Spleen (tissue), 11 donors: ENCODE results near the gene SECTM1. TPM values are rescaled to one million over a fixed set of nuclear protein-coding genes. Genes with fewer than 3 reads are reported as not detected.
A peak's percentile ranks its signal among the peaks of the same experiment; 100 is the strongest.

Source experiments
- DNase-seq: peaks from one replicate; pipeline ENCODE4 v3.0.0-alpha.2; 2020
- H3K27ac ChIP-seq, 8 donors: fragments of 200-600 bp; sonication (generic) in 7 of 8; 1 replicate in 4 of 8; 2 replicates in 4 of 8; pipeline versions ENCODE4 v1.5.0 to v1.8.0; 2016 to 2021; ENCODE audit warnings: inconsistent platforms in 4 of 8, mild to moderate bottlenecking in 4 of 8, moderate library complexity in 1 of 8
- H3K27me3 ChIP-seq, 7 donors: fragments of 200-600 bp; sonication (generic) in 6 of 7; replicated peaks in 1 of 7; 1 replicate in 4 of 7; 2 replicates in 3 of 7; pipeline versions ENCODE4 v1.5.0 to v1.8.0; 2016 to 2021; ENCODE audit warnings: inconsistent platforms in 3 of 7, mild to moderate bottlenecking in 1 of 7
- H3K36me3 ChIP-seq, 6 donors: fragments of 200-600 bp; sonication (generic) in 5 of 6; 1 replicate in 4 of 6; 2 replicates in 2 of 6; pipeline versions ENCODE4 v1.5.0 to v1.8.0; 2016 to 2021; ENCODE audit warnings: inconsistent platforms in 2 of 6
- H3K4me1 ChIP-seq, 6 donors: fragments of 200-600 bp; sonication (generic) in 5 of 6; 1 replicate in 3 of 6; 2 replicates in 3 of 6; pipeline versions ENCODE4 v1.5.0 to v1.8.0; 2016 to 2021; ENCODE audit warnings: inconsistent platforms in 3 of 6
- H3K4me3 ChIP-seq, 8 donors: fragments of 200-600 bp; sonication (generic) in 7 of 8; 1 replicate in 4 of 8; 2 replicates in 4 of 8; pipeline versions ENCODE4 v1.5.0 to v1.8.0; 2016 to 2021; ENCODE audit warnings: inconsistent platforms in 4 of 8, mild to moderate bottlenecking in 4 of 8, moderate library complexity in 2 of 8
- H3K9me3 ChIP-seq, 8 donors: fragments of 200-600 bp; sonication (generic) in 7 of 8; 1 replicate in 4 of 8; 2 replicates in 4 of 8; pipeline versions ENCODE4 v1.5.0 to v1.8.0; 2016 to 2021; ENCODE audit warnings: inconsistent platforms in 4 of 8
- POLR2A ChIP-seq, 3 donors: fragments of 450-650 bp; IDR thresholded peaks; one replicate each; pipeline ENCODE4 v1.5.1; 2017; ENCODE audit warnings: antibody characterized with exemption in 3 of 3, mild to moderate bottlenecking in 1 of 3
- POLR2AphosphoS5 ChIP-seq, 3 donors: sonication (generic); formaldehyde crosslinking; IDR thresholded peaks; one replicate each; pipeline ENCODE4 v1.5.1; 2017; ENCODE audit warnings: antibody characterized with exemption in 3 of 3
- WGBS, 5 donors: extraction: QIAGEN DNeasy Blood & Tissue Kit in 3 of 5; methylation state at CpG; one replicate each; pipeline versions ENCODE4 v1.1.5 to v1.1.7; 2013 to 2018; 5-methylcytosine and 5-hydroxymethylcytosine counted together
- intact Hi-C: fragments of 100-400 bp; cut with DNase I; formaldehyde crosslinking; loops from one replicate; pipeline ENCODE4 v1.15.0; 2023; ENCODE audit warnings: low total_unique reads
- polyA plus RNA-seq, 3 donors: library from polyadenylated mRNA; stranded (reverse); fragments of 200-250 nt; gene quantifications; one replicate each; pipeline ENCODE4 v1.2.1, GENCODE V29; 2013
- total RNA-seq, 7 donors: library from RNA; depleted of rRNA in 3 of 7; stranded (reverse); fragments of >200 nt in 3 of 7; fragmentation: NEBNext Ultra II Directional in 4 of 7; extraction: Animal tissue kit (Norgen Biotek cat#: 25700) in 4 of 7; gene quantifications; one replicate each; pipeline versions ENCODE4 v1.1.0 to v1.2.1, GENCODE V29; 2016 to 2021
- TF ChIP-seq, protein P1 (sequence below), 11 experiments: fragments of 200-600 bp in 7 of 11; fragments of 450-650 bp in 4 of 11; sonication (generic) in 4 of 11; IDR thresholded peaks in 8 of 11; conservative IDR thresholded peaks in 3 of 11; 1 replicate in 7 of 11; 2 replicates in 4 of 11; pipeline versions ENCODE4 v1.4.0 to v1.8.0; 2016 to 2021; ENCODE audit warnings: antibody characterized with exemption in 11 of 11, inconsistent platforms in 4 of 11, mild to moderate bottlenecking in 1 of 11
- donor health status: healthy with polysubstance abuse.
- donor health status: DM: no; HTN: no; CAD: no; lungs with moderate emphysema.
- donor health status: DM: no; HTN: no; CAD: no.
- donor health status: Bipolar disorder and iron deficiency.
- donor health status: healthy.
- donor health status: DM: no; HTN: no; CAD: no.
- donor health status: DM: yes; HTN: yes; CAD: no.

Gene SECTM1
- total and polyA plus RNA-seq, 10 donors, result 6.0 to 141 (median 60.4) TPM

DNA sequence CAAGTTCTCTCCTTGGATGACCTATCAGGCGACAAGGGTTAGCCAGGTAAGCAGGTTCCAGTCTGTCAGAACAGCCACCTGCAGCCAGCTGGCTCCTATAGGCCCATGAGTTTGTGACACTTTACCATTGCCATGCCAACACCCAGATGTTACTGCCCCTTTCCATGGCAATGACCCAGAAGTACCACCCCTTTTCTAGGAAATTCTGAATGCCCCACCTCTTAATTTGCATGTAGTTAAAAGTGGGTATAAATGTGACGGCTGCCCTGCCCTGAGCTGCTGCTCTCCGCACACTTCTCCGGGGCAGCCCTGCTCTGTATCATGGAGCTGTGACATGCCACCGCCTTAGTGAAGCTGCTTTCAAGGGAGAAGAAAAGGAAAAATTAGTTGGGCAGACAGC, 10.0 kb upstream of the SECTM1 start:
- peaks cover 0 to 6% (median 0%) of the 10 kb centered on the region in 8 donors for H3K9me3 ChIP-seq
- WGBS, 5 donors, result 87 to 97% (median 90%) methylated on average over 5 of the region's 5 CpGs
- no peak for DNase-seq
- H3K4me1 ChIP-seq, result peaks cover 0 to 15% (median 8%) of the 10 kb centered on the region in 6 donors
- peaks cover 0 to 25% (median 0%) of the 10 kb centered on the region in 7 donors for H3K27me3 ChIP-seq
- TF ChIP-seq POLR2A (IDR thresholded peaks at IDR 0.05) (no peak), POLR2AphosphoS5 (IDR thresholded peaks at IDR 0.05) (no peak)
- TF ChIP-seq, protein P1, sequence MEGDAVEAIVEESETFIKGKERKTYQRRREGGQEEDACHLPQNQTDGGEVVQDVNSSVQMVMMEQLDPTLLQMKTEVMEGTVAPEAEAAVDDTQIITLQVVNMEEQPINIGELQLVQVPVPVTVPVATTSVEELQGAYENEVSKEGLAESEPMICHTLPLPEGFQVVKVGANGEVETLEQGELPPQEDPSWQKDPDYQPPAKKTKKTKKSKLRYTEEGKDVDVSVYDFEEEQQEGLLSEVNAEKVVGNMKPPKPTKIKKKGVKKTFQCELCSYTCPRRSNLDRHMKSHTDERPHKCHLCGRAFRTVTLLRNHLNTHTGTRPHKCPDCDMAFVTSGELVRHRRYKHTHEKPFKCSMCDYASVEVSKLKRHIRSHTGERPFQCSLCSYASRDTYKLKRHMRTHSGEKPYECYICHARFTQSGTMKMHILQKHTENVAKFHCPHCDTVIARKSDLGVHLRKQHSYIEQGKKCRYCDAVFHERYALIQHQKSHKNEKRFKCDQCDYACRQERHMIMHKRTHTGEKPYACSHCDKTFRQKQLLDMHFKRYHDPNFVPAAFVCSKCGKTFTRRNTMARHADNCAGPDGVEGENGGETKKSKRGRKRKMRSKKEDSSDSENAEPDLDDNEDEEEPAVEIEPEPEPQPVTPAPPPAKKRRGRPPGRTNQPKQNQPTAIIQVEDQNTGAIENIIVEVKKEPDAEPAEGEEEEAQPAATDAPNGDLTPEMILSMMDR (IDR thresholded peaks at IDR 0.05 in 8 of 11, conservative IDR thresholded peaks at IDR 0.05 in 3 of 11), result no peak
- no peak overlapping the region for H3K27ac ChIP-seq
- H3K4me3 ChIP-seq, result no peak overlapping the region
- intact Hi-C loops, result no loop called here
- H3K36me3 ChIP-seq, result no peaks in the 10 kb centered on the region

DNA sequence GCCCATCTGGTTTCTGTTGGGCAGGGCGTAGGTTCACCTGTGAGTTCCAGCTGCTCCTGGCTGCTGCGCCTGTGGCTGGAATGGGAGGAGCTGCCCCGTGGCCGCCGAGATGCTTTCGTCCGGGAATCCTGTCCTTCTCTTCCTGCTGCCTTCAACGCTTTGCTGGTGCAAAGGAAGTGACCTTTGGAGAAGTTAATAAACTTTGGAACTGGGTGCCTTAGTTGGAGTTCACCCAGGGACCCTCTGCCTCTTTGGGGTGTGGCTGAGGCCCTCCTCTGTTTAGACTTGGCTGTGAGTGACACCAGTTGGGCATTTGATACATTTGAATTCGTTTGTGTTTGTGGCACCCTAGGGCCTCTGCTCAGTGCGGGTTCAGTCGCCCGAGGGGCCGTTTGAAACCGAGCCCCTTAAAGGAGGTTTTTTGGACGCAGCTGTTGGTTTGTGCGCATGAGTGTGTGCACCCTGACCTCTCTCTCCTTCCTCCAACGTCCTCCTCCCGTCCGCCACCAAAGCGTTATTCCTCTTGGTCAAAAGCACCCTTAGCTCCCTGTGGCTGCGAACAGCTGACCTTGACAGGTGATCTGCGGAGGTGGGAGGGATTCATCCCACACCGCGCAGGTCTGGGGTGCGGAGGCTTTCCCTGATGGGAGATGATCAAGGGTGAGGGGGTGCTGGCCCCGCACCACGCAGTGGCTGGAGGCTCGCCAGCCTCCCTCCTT, 9.0 kb upstream of the SECTM1 start:
- Histone ChIP-seq H3K4me1 (peaks cover 0 to 15% (median 8%) of the 10 kb centered on the region in 6 donors), H3K4me3 (no peak overlapping the region), H3K27me3 (peaks cover 0 to 15% (median 0%) of the 10 kb centered on the region in 7 donors), H3K27ac (no peak overlapping the region), H3K36me3 (no peaks in the 10 kb centered on the region), H3K9me3 (peaks cover 0 to 6% (median 0%) of the 10 kb centered on the region in 8 donors)
- intact Hi-C loops, result no loop called here
- TF ChIP-seq POLR2A (IDR thresholded peaks at IDR 0.05) (no peak), POLR2AphosphoS5 (IDR thresholded peaks at IDR 0.05) (no peak)
- TF ChIP-seq, protein P1 (IDR thresholded peaks at IDR 0.05 in 8 of 11, conservative IDR thresholded peaks at IDR 0.05 in 3 of 11), result no peak
- DNase-seq, result no peak
- 77 to 86% (median 78%) methylated on average over 28 of the region's 28 CpGs for WGBS, 5 donors

- TF ChIP-seq POLR2A (IDR thresholded peaks at IDR 0.05) (no peak), POLR2AphosphoS5 (IDR thresholded peaks at IDR 0.05) (no peak)
- TF ChIP-seq, protein P1 (IDR thresholded peaks at IDR 0.05 in 8 of 11, conservative IDR thresholded peaks at IDR 0.05 in 3 of 11), result no peak
- 52 to 66% (median 62%) methylated on average over 4 to 10 of the region's 10 CpGs for WGBS, 5 donors
- Histone ChIP-seq H3K27ac (no peak overlapping the region), H3K36me3 (no peaks in the 10 kb centered on the region), H3K9me3 (peaks cover 0 to 6% (median 0%) of the 10 kb centered on the region in 8 donors), H3K4me3 (peak overlapping the region in 1 of 8 donors; percentile 37), H3K4me1 (peaks cover 0 to 30% (median 20%) of the 10 kb centered on the region in 6 donors), H3K27me3 (peaks cover 0 to 3% (median 0%) of the 10 kb centered on the region in 7 donors)
- intact Hi-C loops, result no loop called here
- DNase-seq, result peak; percentile 68
These were observed 6.3 kb upstream of the SECTM1 start for GRCh38 chr17:82339634-82340580.
